Anterior cingulate cortex (tissue), 58 donors: ENCODE data around the gene LGALS7.
"Not testable (repeated sequence)": the region's sequence is repeated elsewhere in the genome, so short reads cannot be mapped to it uniquely, and the experiment has no call there.

Experiments
- DNase-seq, 58 donors: peaks; one replicate each; lab custom pipeline; 2025; lab: John Stamatoyannopoulos, UW

Gene LGALS7

GRCh38 chr19:38774181-38774950 is 1.0 kb upstream of the LGALS7 start:
- DNase-seq: no peak

- DNase-seq: not testable (repeated sequence)
Measured at GRCh38 chr19:38771569-38771968, 1.7 kb downstream of the LGALS7 start.

- not testable (repeated sequence) for DNase-seq
Measured at GRCh38 chr19:38770949-38771275, 2.4 kb downstream of the LGALS7 start.

DNA sequence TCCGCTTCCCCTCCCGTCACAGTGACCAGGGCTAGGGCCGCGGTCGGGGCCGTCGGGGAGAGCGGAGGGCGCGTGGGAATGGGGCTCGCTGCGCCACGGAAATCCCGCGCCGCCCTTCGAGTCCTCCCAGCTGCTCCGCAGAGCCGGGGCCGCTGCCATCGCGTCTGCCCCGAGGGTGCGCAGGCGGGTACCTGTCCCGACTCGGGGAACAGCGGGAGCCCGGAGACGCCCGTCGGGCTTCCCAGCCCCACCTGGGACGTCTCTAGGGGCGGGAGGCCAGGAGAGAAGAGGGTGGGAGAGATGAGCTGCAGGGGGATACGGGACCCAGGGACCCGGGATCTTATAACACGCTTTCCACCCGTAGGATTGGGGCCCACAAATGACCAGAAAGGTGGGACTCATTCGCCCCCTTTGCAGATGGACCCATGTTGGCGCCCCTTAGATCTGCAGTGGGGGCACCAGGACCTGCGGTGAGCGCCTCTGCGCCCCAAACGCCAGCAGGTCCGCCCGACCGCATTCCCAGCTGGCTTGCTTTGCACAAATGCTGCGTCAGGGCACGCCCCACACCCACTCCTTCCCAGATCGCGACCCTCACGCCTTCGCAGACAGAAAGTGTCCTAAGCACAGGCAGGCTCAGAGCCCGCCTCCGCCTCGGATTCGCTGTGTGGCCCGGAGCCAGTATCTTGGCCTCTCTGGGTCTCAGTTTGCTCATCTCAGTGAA is 2.9 kb downstream of the LGALS7 start:
- not testable (repeated sequence) for DNase-seq

- peak in 39 of 58 donors; percentile 1 to 74 (median 26) for DNase-seq
Measured at GRCh38 chr19:38769635-38770211, 3.6 kb downstream of the LGALS7 start.

DNA sequence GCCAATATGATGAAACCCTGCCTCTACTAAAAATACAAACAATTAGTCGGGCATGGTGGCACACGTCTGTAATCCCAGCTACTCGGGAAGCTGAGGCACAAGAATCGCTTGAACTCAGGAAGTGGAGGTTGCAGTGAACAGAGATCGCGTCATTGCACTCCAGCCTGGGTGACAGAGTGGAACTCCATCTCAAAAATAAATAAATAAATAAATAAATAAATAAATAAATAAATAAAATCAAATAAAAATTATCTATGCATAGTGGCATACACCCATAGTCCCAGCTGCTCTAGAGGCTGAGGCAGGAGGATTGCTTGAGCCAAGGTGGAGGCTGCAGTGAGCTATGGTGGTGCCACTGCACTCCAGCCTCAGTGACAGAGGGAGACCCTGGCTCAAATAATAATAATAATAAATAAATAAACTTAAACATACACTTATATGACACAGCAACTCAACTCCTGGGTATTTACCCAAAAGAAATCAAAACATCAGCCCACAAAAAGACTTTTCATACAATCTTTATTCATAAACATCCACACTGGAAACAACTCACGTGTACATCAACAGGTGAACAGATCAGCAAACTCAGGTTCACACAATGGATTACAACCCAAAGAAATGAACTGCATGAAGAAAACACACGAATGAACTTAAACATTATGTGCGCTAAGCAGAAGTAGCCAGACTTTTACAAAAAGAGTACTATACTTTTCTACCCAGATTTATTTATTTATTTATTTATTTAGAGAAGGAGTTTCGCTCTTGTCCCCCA is 6.9 kb downstream of the LGALS7 start:
- no peak for DNase-seq

DNA sequence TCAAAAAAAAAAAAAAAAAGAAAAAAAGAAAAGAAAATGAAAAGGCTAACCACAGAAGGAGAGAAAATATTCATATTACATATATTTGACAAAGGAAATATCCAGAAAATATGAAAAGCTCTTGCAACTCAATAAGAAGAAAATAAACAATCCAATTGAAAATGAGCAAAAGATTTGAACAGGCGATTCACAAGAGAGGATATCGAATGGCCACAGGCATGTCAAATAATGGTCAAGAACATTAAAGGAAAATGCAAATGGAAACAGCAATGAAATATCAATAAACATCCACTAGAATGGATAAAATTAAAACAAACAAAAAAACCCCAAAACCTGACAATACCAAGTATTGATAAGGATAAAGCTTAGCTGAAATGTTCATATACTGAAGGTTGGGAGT is 8.1 kb downstream of the LGALS7 start:
- no peak for DNase-seq

DNA sequence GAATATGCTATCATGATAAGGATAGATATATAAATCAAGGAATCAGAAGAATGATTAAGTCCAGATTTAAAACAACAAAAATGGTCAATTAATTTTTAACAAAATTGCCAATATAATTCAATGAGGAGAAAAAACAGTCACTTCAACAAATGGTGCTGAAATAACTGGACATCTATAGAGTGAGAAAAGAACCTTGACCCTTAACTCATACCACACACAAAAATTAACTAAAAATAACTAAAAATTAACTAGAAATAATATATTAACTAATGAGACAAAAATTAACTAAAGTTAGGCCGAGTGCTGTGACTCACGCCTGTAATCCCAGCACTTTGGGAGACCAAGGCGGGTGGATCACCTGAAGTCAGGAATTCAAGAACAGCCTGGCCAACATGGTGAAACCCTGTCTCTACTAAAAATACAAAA is 9.5 kb downstream of the LGALS7 start:
- DNase-seq: no peak

- not testable (repeated sequence) for DNase-seq
Measured at GRCh38 chr19:38761884-38762389, 11.4 kb downstream of the LGALS7 start.

DNA sequence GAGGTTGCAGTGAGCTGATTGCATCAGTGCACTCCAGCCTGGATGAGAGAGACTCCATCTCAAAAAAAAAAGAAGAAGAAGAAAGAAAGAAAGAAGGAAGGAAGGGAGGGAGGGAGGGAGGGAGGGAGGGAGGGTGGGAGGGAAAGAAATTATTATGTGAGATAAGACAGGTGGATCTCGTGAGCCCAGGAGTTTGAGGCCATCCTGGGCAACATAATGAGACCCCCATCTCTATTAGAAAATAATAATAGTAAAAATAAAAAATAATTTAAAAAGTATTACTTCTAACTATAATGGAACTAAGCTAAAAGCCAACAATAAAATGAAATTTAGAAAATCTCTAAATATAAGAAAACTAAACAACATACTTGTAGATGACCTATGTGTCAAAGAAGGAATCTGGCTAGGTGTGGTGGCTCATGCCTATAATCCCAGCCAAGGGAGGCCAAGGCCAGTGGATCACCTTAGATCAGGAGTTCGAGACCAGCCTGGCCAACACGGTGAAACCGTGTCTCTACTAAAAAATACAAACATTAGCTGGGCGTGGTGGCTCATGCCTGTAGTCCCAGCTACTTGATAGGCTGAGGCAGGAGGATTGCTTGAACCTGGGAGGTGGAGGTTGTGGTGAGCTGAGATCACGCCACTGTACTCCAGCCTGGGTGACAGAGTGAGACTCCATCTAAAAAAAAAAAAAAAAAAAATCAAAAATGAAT is 12.4 kb downstream of the LGALS7 start:
- not testable (repeated sequence) for DNase-seq

- no peak for DNase-seq
Measured at GRCh38 chr19:38759590-38760003, 13.7 kb downstream of the LGALS7 start.

- not testable (repeated sequence) for DNase-seq
Measured at GRCh38 chr19:38754196-38754595, 19.1 kb downstream of the LGALS7 start.

DNA sequence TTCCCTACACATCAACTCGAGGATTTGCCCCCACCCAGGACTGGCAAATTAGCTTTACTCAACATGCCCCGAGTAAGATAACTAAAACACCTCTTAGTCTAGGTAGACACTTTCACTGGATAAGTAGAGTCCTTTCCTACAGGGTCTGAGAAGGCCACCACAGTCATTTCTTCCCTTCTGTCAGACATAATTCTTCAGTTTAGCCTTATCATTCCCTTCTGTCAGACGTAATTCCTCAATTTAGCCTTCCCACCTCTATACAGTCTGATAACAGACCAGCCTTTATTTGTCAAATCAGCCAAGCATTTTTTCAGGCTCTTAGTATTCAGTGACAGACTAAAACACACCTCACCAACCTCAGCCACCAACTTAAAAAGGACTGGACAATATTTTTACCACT is 19.5 kb downstream of the LGALS7 start:
- DNase-seq: not testable (repeated sequence)

- DNase-seq: no peak
Measured at GRCh38 chr19:38745316-38745715, 28.0 kb downstream of the LGALS7 start.

GRCh38 chr19:38744874-38745273 is 28.4 kb downstream of the LGALS7 start:
- no peak for DNase-seq

DNA sequence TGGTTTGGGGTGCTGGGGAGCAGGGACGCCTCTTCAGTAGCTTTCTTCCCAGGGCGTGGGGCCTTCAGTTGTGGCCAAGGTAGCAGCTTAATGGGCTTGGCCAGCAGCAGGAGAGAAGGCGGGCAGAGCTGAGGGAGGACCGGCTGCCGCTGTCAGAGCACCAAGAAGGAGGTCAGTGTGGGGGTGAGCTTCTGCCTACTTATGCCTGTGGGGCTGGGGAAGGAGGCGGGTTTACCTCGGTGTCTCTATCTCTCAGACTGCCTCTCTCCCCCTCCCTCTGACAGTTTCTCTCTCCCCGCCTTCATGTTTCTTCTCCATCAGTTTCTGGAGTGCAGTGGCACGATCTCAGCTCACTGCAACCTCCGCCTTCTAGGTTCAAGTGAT is 29.0 kb downstream of the LGALS7 start, which contains the start of gene CAPN12:
TSS of gene CAPN12 (minus strand) at position 177 of the 384 bp plus-strand sequence. CDS start 309 bp downstream, outside the sequence.
- DNase-seq: no peak

DNA sequence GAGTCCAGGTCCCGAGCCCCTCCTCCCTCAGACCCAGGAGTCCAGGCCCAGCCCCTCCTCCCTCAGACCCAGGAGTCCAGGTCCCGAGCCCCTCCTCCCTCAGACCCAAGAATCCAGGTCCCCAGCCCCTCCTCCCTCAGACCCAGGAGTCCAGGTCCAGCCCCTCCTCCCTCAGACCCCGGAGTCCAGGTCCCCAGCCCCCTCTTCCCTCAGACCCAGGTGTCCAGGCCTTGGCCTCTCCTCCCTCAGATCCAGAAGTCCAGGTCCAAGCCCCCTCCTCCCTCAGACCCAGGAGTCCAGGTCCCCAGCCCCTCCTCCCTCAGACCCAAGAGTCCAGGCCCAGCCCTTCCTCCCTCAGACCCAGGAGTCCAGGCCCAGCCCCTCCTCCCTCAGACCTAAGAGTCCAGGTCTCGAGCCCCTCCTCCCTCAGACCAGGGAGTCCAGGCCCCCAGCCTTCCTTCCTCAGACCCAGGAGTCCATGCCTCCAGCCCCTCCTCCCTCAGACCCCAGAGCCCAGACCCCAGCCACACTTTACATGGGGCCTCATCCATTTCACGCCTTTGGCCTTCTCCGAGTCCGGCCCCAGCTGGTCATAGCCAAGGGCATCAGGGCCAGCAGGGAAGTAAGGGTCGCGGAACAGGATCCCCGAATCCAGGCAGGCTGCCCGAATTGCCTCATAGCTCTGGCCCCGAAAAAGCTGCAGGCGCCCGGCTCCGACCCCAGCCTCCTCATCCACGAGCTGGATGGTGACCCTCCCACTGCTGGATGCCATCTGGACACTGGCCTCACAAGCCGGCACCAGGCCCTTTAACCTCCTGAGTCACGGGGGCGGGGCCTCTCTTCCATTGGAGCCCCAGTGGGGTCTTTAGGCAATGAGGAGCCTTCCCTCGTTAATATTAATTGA is 29.7 kb downstream of the LGALS7 start:
- no peak for DNase-seq

DNA sequence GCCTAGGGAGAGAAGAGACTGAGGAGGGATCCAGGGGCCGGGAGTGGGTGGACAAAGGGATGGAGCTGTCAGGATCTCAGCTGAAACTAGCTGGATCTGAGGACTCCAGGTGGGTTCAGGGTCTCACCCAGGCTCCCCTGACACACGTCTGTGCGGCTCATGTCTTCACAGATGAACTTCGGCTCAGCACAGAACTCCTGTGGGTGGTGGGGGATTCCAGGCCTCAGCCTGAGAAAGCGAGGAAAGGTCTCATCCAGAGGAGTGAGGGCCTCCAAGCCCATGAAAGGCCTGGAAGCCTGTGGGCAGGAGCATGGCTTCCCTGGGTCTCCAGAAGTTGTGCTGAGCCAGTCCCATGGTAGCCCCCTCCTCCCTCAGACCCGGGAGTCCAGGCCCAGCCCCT is 30.4 kb downstream of the LGALS7 start:
- DNase-seq: no peak

GRCh38 chr19:38742296-38742695 is 31.0 kb downstream of the LGALS7 start:
- no peak for DNase-seq
